Measurements from ENCODE around the gene DBN1. TPM values are rescaled to one million over a fixed set of nuclear protein-coding genes. Genes with fewer than 3 reads are reported as not detected.

Gene DBN1
- total and polyA plus RNA-seq, 9 of the 15 experiments (the other 6 are each of a cell fraction or from before 2014, with no cell fraction given): 0.25 to 87.2 (median 27.9) TPM

GRCh38 chr5:177470759-177471536 is 2.5 kb downstream of the DBN1 start:
- H3K4me3 ChIP-seq: no peak overlapping the region
- ChIA-PET POLR2A (interaction anchor here (0.6 to 1.6 kb wide), 2 partner anchors 9 to 75 kb away, joined by 3 to 4 read pairs; no protein-coding TSS in a partner anchor), CTCF (ENCODE audit: low intra/inter-chr PET ratio) (no interaction called here)
- no peak overlapping the region for H3K4me2 ChIP-seq (ENCODE audit: insufficient read depth, low read length)
- peaks cover 47% of the 10 kb centered on the region; the same call in 2 of the 3 replicates for H3K36me3 ChIP-seq (ENCODE audit: control insufficient read depth, insufficient read depth, low read length)
- H3K9me1 ChIP-seq (ENCODE audit: control insufficient read depth, insufficient read depth, low read length): no peaks in the 10 kb centered on the region
- BruUV-seq (replicated peaks): no TSS peak
- H3K79me2 ChIP-seq (ENCODE audit: control insufficient read depth, insufficient read depth, low read length): peaks cover 36% of the 10 kb centered on the region
- TF ChIP-seq MAFG (tag; conservative IDR thresholded peaks at IDR 0.05) (peak; percentile 15; the same call in 1 of the 2 replicates), MAFF (IDR thresholded peaks at IDR 0.05; ENCODE audit: low read length) (peak; percentile 24; the same call in 1 of the 2 replicates), MAFK (IDR thresholded peaks at IDR 0.05; ENCODE audit: low read length) (peak; percentile 11; the same call in 1 of the 2 replicates), NR2C2 (CRISPR knock-in tag; IDR thresholded peaks at IDR 0.05) (no peak), NR2C2 (tag; IDR thresholded peaks at IDR 0.05) (no peak), ZNF316 (IDR thresholded peaks at IDR 0.05) (peak; percentile 85), C11orf30 (IDR thresholded peaks at IDR 0.05; ENCODE audit: low read depth) (peak; percentile 63), ZNF253 (CRISPR knock-in tag; conservative IDR thresholded peaks at IDR 0.05) (no peak)
- intact Hi-C loops (cut with micrococcal nuclease): no loop called here
- no peaks in the 10 kb centered on the region for H3K27me3 ChIP-seq (ENCODE audit: control insufficient read depth in 2 of 2, insufficient read depth in 2 of 2, low read length in 2 of 2)
- peak overlapping the region in 1 of 2 experiments; percentile 1; a peak in 1 of 4 replicates for H3K9ac ChIP-seq (ENCODE audit: insufficient read depth in 1 of 2, low read depth in 2 of 2, low read length in 2 of 2)
- H3K4me1 ChIP-seq (replicated peaks in 1 of 2; ENCODE audit: control insufficient read depth in 2 of 2, insufficient read depth in 2 of 2, low read length in 2 of 2): peaks cover 14 to 61% of the 10 kb centered on the region in 2 experiments
- H3K9me3 ChIP-seq (replicated peaks; ENCODE audit: control insufficient read depth, insufficient read depth, low read depth, low read length): no peaks in the 10 kb centered on the region
- no peak overlapping the region for H2AFZ ChIP-seq (ENCODE audit: low read depth, low read length)
- FAIRE-seq: no peak
- ATAC-seq: no peak
- 94% methylated on average over 7 of the region's 10 CpGs for WGBS (ENCODE audit: insufficient coverage, low coverage, missing lambda C conversion rate)
- H4K20me1 ChIP-seq (replicated peaks; ENCODE audit: control insufficient read depth, insufficient read depth, low read length): no peaks in the 10 kb centered on the region; the same call in 1 of the 2 replicates
- in situ Hi-C loops (cut with MboI): no loop called here
- H3K27ac ChIP-seq (ENCODE audit: extremely low read depth, low read depth, low read length): no peak overlapping the region
- no peak for DNase-seq (ENCODE audit: extremely low read depth in 1 of 4, low spot score in 3 of 4)

Measured in K562 (cell line).